G401.6 (cell line): Measurements from ENCODE around the gene SPOCD1.

Source experiments
- FAIRE-seq: peaks from 2 replicates; lab custom pipeline; 2012; peaks lifted over from hg19 to GRCh38; lab: Jason Lieb, UNC

SPOCD1 gene

GRCh38 chr1:31755850-31756492 is 59.9 kb downstream of the SPOCD1 start:
- FAIRE-seq, result no peak

DNA sequence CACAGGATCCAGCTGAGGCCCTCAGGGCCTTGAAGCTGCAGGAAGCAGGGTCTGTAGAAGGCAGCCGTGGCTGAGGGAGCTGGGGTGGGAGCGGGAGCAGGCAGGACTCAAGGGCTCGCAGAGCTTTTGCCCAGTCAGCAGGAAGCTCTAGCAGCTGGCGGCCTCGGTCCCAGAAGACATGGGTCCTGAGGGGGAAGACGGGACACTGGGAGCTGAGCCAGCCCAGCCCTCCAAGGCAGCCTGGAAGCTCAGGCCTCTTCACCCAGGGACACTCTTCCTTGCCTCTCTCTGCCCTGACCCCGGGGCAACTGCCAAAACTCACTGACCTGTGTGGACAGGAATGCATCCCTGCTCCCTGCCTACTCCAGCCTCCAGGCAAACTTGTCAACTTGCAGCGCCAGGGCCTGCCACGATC is 60.6 kb downstream of the SPOCD1 start:
- FAIRE-seq, result no peak

- no peak for FAIRE-seq
These were observed 61.4 kb downstream of the SPOCD1 start for GRCh38 chr1:31754397-31754796.

GRCh38 chr1:31753707-31754349 is 62.0 kb downstream of the SPOCD1 start:
- FAIRE-seq, result no peak

DNA sequence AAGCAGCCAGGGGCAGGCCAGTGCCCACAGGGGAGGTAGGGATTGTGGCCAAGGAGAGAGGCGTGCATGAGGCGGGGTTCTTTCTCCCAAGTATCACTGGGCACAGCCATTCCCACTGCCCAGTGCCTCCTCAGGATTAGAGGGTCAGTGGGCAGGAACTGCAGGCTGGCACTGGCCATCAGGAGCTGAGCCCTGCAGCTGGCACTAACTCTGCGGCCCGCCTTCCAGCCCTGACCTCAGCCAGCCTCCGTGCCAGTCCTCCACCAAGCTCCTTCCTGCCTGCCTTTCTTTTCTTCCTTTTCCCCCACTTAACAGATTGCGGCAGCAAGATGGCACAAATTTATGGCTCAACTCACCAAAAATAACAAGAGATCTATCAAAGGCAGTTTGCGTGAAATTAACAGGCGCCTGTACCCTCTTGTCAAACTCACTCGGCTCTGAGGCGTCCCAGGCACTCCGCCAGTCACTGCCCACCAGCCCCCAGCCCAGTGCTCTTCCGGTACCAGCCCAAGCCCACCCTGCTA is 62.8 kb downstream of the SPOCD1 start:
- no peak for FAIRE-seq

DNA sequence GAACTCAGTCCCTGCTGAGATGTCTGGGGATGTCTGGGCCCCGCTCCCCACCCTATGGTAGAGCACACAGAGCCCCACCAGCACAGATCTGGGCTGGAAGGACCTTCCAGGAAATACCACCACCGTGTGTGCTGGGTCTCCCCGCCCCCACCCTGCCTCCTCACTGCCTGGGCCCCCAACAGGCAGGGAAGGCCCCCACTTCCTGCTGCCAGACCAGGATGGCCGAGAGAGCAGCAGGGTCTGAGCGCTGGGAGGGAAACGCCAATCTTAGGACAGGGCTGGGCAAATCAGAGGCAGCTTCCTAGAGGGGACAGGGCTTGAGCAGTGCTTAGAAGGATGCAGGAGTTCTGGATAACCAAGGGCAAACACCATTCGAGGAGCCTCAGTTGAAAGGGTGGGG is 63.6 kb downstream of the SPOCD1 start:
- FAIRE-seq, result no peak

DNA sequence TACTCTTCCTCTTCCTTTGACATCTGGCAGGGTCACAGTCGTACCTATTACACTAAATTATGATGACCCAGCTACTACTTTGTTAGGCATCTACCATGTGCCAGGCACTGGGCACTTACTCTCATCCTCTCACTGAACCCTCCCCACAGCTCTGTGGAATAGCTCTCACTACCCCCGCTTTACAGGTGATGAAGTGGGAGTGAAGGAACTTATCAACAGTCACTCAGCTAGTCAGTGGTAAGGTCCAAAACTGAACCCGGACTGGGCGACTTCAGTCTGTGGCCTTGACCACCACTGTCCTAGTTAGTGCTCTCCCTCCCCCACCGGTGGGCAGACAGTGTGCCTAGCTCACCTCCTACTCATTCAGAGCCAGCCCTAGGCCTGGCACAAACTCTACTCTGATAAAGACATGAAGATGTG is 64.0 kb downstream of the SPOCD1 start:
- no peak for FAIRE-seq

DNA sequence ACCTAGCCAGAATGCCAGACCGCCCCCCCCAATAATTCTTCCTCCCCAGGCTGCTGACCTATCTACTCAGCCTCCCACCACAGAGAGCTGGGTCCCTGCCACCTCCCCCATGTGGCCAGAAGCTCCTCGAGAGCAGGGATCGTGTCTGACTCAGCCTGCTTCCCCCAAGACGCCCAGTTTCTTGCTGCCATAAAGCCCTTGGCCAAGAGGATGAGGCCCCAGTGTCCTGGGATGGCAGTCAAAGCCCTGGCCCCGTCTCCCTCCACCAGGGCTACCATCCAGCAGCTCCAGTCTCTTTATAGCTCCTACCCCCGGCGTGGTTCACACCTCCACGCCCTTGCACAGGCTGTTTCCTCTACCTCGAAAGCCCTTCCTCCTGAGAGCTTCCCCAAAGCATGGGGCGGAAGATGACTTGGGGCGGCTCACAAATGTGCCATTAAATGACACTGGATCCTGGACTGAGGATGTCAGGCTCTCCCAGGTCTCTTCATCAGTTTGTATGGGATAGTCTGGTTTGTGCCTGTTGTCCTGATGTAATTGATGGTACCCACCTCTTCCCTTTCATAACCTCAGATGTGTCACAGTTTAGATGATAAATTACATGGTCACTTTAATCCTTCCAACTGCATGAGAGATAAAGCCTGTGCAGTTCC is 64.8 kb downstream of the SPOCD1 start:
- FAIRE-seq, result no peak

DNA sequence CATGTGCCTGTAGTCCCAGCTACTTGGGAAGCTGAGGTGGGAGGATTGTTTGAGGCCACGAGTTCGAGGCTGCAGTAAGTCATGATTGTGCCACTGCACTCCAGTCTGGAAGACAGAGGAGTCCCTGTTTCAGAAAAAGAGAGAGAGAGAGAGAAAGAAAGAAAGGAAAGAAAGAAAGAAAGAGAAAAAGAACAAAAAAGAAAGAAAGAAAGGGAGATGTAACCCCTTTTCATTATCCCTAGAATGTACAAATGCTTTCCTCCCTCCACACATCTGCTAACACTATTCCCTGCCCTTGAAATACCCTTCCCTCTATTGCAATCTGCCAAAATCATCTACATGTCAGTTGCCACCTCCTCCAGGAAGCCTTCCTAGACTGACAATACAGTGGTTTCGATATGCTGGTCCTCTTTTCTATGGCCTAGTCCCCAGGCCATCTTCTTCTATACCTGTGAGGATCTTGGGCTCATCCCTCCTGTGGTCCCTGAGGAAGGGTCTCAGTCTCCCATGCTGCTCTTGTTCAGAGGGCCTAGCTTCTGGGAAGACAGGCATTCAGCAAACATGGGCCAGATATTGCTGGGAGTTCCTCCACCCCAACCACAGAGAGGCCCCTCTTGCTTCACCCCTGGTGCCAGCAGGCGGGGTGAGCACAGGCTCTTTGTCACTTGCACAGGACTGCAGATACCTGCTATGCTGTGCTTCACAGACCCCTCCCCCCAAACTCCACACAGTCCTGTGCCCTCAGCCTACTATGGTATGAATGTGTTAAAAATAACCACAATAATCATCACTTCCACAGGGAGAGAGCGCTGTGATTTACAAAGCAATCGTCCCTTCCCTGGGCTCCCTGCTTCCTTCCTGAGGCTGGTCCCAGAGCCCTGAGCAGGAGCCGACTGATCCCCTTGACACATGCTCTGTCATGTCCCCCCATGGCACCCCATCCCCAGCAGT is 65.8 kb downstream of the SPOCD1 start:
- FAIRE-seq, result no peak

- no peak for FAIRE-seq
These were observed 67.5 kb downstream of the SPOCD1 start for GRCh38 chr1:31748365-31748764.

DNA sequence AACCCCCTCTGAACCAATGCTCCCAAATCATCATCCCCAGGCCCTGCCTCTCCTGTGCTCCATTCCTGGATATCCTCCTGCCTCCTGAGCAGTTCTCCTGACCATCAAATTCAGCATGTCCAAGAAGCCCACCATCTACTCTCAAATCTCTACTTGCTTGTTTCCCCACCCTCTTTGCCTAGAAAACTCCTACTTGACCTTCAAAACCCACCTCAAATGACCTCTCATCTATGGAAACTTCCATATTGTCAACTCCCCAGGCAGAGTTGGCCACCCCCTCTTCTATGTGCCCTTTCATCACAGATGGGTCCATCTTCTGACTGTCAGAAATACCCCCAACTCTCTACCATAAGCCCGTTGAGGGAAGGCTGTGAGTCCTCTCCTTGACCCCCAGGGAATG is 68.5 kb downstream of the SPOCD1 start:
- no peak for FAIRE-seq

GRCh38 chr1:31746687-31747086 is 69.1 kb downstream of the SPOCD1 start:
- FAIRE-seq, result no peak

DNA sequence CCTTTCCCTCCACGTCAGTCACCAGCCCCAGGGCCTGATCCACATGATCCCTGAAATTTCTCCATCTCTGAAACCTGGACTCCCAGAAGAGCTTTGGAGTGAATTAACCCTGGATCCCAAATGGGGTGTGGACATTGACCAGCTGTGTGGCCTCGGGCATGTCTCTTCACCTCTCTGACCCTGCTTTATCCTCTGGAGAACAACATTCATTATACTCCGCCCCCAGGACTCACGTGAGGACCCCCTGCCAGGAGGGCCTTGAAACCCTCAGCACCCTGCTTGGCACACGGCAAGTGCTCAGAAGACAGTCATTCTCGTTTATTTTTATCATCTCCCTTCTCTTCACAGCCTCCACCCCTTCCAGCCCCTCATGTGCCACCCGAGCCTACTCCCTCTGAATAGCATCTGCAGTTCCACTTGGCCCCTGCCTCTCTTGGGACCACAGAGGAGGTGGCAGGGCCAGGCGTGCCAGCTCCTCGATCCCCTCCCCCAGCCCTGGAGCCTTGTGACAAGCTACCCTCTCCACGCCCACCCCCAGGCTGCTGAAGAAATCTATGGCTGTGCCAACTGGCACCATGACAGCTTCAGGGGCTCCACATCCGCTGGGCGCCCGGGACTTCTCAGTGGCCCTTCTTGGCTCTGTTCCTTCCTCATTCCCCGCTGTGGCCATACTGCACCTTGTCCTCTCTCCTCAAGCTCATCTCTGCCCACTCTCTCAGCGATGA is 69.7 kb downstream of the SPOCD1 start:
- FAIRE-seq, result no peak

- peak; percentile 78 for FAIRE-seq
These were observed 70.5 kb downstream of the SPOCD1 start for GRCh38 chr1:31745096-31745945.

- FAIRE-seq, result no peak
These were observed 71.5 kb downstream of the SPOCD1 start for GRCh38 chr1:31744165-31744888.

GRCh38 chr1:31742462-31743212 is 73.2 kb downstream of the SPOCD1 start:
- FAIRE-seq, result no peak
